ENCODE data around the gene WIPF3.
A peak's percentile ranks its signal among the peaks of the same experiment; 100 is the strongest.

The WIPF3 gene

DNA sequence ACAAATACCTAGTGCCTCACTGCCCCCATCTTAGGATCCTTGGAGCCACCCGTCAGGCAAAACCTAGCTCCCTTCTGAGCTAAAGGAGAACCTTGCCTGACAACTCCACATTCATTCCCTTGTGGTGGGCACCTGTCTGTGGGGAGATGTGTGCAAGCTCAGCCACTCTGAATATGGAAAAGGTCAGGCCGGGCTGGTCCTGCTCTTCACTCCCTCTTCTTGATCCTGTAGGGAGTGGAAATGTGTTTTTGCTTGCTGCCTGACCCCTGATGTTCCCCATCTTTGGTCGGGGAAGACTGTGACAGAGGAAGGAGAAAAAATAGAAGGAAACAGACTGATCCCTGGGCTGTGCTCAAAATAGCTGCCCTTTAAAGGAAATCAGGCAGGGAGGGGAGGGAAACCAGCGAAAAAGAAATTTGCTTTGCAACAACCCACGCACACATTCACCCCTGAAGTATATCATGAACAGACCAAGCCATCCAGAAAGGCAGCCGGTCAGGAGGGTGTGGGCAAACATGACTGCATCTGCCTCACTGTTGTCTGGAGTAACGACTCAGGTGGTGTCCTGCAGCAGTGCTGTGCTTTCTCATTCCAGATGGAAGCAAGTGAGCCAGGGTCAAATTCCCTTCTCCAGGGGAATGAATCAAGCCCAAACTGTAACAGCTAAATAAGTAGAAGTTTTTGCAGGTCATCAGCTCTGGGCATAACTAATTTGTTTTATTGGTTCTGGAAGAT, 109.3 kb downstream of the WIPF3 start:
- no peak for DNase-seq (ENCODE audit: low spot score)

DNA sequence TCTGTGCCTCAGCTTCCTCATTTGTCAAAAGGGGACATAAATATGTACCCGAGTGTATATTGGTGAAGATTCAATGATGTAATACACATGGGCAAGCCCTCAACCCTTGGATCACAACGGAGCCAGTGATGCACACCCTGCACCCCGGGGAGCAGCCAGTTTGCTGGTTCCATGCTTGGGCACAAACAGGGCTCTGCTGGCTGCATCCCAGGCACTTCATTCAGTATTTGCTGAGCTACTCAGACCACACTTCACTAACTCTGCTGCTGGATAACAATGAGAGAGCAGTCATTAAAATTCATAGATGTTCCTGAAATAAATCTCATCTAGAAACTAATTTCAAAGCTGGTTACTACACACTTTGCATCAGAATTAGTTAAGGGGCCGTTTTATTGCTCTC, 111.3 kb downstream of the WIPF3 start:
- no peak for DNase-seq (ENCODE audit: low spot score)

DNA sequence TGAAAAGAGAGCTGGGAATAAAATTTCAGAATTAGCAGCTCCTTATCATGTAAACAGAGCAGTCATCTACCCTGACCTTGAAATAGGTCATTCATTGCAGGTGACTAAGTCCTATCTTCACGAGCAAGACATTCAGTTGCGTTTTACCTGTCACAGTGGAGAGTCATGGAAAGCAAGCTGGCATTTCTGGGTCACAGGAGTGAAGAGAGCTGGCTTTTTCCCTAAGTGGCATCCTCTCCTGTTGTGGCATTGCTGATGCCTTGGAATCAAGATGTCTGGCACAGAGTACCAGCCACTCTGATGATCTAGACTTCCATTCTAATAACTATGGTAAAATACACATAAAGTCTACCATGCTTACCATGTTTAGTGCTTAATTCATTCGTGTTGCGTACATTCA, 112.5 kb downstream of the WIPF3 start:
- DNase-seq (ENCODE audit: low spot score): no peak

- DNase-seq (ENCODE audit: low spot score): no peak
Measured at GRCh38 chr7:29919790-29920189, 113.5 kb downstream of the WIPF3 start.

- no peak for DNase-seq (ENCODE audit: low spot score)
Measured at GRCh38 chr7:29920491-29920890, 114.2 kb downstream of the WIPF3 start.

- DNase-seq (ENCODE audit: low spot score): peak; percentile 58
Measured at GRCh38 chr7:29921404-29922010, 115.2 kb downstream of the WIPF3 start.

- no peak for DNase-seq (ENCODE audit: low spot score)
Measured at GRCh38 chr7:29922921-29923700, 116.8 kb downstream of the WIPF3 start.

DNA sequence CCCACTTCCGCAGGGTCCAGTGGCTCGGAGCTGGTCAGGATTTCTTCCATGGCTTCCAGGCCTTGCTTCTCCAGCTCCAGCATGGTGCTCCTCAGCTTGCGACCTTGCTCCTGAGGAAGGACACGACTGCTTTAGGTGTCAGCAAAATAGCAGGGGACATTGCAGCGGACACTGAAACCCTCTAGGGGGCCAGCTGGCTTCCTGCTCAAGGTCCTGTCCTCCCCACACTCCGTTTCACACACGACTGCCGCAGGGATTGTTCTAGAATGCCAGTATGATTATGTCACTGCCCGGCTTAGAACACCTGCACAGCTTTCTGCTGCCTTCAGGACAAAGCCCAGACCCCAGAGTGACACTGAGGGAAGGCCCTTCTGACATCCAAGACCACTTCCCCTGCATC, 117.7 kb downstream of the WIPF3 start:
- DNase-seq (ENCODE audit: low spot score): no peak

DNA sequence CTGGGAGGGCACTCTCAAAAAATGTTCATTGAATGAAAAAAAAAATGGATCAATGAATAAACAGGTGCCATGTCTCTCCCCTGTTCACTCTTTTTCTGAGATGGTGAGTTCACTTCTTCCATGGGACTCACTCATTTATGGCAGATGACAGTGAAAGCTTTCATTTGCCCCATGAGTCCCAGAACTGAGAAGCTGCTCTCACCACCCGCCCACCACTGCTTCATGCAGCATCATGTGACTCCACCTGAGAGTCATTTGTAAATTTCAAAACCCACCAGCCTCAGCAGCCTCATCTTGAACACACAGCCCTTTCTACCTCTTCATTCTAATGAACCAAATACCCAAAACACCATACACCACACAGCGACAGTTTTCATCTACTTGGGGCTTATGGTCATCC, 118.4 kb downstream of the WIPF3 start:
- no peak for DNase-seq (ENCODE audit: low spot score)

- no peak for DNase-seq (ENCODE audit: low spot score)
Measured at GRCh38 chr7:29926216-29926615, 119.9 kb downstream of the WIPF3 start.

GRCh38 chr7:29926741-29927140, 120.4 kb downstream of the WIPF3 start:
- peak; percentile 55 for DNase-seq (ENCODE audit: low spot score)

DNA sequence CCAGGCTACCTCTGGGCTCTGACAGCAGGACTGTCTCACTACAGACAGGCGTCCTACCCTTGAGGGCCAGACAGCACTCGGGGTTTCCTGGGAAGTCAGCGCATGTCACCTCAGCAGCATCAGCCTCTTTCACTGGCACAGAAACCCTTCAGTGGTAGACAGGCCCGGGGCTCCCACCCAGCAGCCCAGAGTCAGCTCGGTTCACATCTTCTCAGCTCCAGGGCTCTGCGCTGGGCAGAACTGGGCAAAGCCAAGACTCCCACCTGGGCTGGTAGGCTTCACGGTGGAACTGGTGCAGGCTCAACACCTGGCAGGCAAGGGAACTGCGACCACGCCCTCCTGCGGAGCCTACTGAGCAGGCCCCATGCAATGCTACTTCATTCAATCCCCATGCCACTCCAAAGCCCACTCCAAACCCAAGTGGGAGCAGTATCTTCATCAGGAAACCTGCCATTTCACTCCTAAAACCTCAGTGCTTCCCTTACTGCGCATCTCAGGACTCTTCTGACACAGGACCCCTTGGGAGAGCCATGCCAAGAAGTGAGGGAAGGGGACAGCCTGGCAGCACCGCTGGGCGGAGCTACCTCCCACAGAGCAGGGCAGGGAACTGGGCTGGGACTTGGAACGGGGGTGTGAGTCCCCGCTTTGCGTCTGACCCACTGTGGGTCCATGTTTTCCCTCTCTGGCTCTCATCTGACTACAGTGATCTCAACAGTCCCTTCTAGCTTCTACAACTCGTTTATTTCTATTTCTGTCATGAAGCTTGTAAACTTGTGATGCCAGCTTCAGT, 122.9 kb downstream of the WIPF3 start:
- DNase-seq (ENCODE audit: low spot score): no peak

- DNase-seq (ENCODE audit: low spot score): no peak
Measured at GRCh38 chr7:29935111-29935510, 128.8 kb downstream of the WIPF3 start.

DNA sequence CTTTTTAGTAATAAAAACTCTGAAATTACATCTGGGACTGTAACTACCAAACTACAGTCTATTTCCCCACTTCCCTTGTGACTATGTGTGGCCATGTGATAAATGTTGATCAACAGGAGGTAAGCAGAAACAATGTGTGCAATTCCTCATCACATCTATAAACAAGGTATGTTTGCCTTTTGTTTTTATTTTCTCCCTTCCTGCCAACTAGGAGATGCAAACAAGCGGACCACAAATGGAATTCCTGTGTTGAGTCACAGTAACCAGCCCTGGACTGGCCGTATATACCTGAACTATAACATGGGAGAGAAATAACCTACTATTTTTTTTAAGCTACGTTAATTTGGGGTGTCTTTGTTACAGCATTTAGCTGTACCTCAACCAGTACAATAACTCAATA, 130.8 kb downstream of the WIPF3 start:
- DNase-seq (ENCODE audit: low spot score): no peak

DNA sequence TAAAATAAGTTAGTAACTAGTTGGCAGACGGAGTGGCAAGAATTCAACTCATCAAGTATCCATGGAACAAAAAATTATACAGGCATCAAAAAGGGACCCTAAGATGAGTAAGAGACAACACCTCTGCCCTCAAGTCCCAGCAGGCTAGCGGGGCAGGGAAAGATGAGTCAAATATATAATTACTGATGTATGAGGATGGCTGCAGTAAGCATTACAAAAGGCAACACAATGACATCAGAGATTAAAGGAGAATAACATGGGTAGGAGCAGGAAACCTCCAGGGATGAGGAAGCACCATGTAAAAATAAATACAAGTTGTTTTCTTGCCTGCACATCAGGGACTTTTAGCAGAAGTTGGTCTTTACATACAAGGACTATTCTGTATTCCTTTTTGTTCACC, 133.9 kb downstream of the WIPF3 start:
- DNase-seq (ENCODE audit: low spot score): no peak

GRCh38 chr7:29945259-29945809, 139.0 kb downstream of the WIPF3 start:
- no peak for DNase-seq (ENCODE audit: low spot score)

- no peak for DNase-seq (ENCODE audit: low spot score)
Measured at GRCh38 chr7:29946428-29947186, 140.3 kb downstream of the WIPF3 start.

DNA sequence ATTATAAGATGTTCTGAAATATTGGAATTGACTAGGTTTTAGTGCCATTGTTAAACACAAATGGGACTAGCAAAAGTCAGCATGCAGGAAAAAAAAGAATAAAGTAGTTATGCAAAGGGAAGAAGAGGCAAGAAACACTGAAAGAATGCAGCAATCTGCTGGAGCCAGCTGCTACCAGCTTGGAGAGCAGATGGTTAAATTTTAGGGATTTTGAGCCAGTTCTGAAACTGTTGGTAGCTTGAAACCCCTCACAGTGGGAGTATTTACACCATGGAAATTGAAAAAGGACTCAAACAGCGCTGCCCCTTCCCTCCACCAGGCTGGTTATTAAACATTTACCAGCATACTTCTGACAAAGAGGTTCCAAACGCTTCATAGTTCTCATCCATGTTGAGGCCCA, 142.3 kb downstream of the WIPF3 start:
- no peak for DNase-seq (ENCODE audit: low spot score)

DNA sequence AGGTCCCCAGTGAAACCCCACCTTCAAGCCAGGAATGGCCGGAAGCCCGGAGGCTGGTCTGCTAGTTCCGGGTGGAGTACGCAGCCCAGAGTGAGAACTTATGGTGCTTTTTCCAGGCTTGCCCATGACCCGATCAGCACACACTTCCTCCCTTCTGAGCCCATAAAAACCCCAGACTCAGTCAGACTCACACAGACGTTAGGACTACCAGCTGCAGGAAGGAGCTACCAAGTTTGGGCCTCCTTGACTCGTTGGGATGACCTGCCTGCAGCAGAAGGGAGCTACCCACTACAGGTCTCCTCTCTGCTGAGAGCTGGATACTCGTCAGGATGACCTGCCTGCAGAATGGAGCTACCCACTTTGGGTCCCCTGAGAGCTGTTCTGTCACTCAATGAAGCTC, 144.2 kb downstream of the WIPF3 start:
- DNase-seq (ENCODE audit: low spot score): no peak

GRCh38 chr7:29951206-29951605, 144.9 kb downstream of the WIPF3 start:
- no peak for DNase-seq (ENCODE audit: low spot score)

DNA sequence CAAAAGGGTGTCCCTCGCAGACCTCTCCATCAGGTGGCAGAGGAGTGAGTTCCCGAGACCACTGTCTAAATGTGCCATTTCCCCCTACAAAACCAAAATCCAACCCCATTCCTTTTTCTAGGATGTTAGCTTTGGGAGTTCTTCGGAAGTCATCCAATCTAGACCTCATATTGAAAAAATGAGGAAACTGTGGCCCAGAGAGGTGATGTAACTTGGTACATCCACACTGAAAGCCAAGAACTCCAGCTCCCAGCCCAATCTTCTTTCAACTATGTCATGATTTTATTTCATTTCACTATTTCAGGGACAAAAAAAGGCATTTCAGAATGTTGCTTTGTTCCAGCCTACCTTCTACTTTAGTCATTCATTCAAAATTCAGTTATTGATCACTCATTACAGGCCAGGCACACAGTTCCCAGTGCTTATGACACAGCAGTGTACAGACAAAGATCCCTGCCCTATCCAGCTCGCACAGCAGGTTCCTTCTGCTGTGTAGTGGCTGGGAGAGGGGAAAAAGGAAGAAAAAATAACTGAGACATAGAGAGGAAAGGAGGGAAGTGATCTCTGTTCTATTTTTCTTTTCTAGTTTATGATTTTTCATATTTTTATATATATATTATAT, 147.5 kb downstream of the WIPF3 start:
- DNase-seq (ENCODE audit: low spot score): no peak

Measured in COLO829 (cell line).